A549 treated with Hydrocortisone at 1 μM for 4 hours (cell line): ENCODE results near the gene GFY. TPM values are rescaled to one million over a fixed set of nuclear protein-coding genes. Genes with fewer than 3 reads are reported as not detected.

Experiments
- total RNA-seq: library from RNA; stranded (reverse); fragments of 200-300 nt; extraction: Qiagen RNA extraction; gene quantifications from 5 replicates; pipeline ENCODE4 v1.2.3, GENCODE V29; 2022

GFY gene, protein sequence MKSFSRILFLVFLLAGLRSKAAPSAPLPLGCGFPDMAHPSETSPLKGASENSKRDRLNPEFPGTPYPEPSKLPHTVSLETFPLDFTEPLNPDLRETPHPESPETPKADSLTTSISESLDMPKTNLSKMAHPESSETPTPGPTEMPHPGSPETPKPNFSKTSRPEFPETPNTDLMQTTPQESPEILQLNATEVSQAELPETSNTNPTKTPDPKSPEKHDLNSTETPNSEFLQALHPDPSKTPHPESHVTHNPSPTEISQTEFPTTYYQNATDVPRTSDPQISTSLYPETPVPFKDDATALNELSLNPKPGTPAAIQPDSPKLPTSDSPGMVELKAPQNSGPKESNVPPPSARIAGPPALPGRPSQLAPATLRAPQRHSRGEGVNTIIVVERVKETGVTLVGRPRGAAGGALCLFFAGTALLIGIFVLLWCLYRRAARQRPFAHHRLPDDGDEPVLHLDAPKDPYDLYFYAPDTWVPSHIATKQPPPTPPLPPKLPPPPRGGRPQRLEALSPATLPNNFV
- total RNA-seq, result 0.14 to 0.24 TPM (median 0.16 TPM) in 5 replicates

DNA sequence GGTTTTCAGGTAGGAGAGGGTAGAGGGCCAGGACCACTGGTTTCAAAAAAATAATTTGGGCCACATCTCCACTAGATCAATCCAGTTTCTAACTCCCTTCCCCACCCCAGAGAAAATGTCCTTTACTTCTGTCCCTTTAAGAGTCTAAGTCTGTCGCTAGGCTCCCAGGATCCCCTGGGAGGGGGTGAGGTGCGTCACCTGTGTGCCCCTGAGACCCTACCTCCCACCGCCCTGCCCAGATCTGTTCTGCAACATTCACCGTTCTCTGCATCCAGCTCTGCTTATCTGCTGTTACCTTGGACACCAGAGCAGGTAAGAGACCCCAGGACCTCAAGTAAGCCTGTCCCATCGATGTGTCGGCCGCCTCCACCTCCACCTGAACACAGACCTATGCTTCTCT is at the start of gene GFY:
TSS of gene GFY (plus strand) at position 211 of the 400 bp plus-strand sequence. CDS start 1,043 bp downstream, outside the sequence.

DNA sequence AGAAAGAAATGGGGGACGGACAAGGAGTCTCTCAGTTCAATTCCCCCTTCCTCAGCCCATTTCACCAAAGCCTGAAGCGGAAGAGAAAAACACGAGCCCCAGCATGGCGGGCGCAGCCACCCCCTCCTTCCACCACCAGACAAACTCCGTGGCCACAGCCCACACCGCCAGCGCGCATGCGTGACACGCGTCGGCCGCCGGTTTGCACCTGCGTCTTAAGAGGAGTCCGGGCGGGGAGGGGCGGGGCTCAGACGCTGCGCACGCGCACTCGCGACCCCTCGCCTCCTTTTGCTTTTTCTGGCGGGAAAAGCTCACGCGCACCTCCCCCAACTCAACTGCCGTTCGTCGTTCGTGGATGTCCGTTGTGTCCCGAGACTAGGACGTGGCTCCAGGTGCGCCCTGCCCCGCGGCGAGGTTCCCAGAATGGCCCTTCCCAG is 37.2 kb upstream of the GFY start, which contains the start of gene KASH5:
TSS of gene KASH5 (plus strand) at position 314 of the 437 bp plus-strand sequence. CDS start 2,635 bp downstream, outside the sequence.

DNA sequence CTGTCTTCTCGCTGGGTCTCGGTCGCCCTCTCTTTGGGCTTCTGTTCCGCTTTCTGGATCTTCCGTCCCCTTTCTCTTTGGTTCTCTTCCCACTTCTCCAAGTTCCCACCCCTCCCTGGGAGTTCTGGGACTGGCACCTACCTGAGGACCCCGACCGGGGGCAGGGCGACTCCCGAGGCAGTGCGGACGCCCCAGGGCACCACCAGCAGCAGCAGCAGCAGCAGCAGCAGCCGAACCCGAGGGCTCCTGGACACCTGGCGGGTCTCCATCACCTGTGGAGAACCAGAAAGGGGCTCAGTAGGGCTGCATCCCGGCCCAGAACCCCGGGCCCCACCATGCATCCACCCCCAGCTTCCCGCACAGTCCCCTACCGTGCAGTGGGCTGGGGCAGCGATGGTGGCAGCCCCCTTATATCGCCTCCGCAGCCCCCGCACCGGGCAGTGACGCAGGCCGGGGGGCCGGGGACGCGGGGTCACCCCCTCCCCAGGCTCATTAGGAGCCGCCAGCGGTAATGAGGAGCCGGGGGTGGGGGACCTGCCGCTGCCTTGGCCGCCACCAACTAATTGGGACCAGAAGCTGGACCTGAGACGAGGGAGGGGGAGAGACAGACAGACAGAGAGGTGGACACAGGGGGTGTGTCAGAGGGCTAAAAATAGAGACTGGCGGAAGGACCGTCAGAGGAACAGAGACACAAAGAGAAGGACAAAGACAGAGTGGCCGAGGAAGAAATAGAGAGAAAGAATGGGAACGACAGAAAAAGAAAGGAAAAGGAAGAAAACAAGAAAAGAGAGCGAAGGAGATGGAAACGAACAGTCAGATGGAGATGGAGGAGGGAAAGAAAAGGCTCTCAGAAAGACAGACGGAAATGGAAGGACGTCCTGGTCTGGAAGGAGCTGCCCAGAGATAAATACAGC is 1.9 kb upstream of the GFY start, which contains the start of gene PTH2:
TSS of gene PTH2 (minus strand) at position 371 of the 914 bp plus-strand sequence. CDS start at position 269, 102 bp downstream.

DNA sequence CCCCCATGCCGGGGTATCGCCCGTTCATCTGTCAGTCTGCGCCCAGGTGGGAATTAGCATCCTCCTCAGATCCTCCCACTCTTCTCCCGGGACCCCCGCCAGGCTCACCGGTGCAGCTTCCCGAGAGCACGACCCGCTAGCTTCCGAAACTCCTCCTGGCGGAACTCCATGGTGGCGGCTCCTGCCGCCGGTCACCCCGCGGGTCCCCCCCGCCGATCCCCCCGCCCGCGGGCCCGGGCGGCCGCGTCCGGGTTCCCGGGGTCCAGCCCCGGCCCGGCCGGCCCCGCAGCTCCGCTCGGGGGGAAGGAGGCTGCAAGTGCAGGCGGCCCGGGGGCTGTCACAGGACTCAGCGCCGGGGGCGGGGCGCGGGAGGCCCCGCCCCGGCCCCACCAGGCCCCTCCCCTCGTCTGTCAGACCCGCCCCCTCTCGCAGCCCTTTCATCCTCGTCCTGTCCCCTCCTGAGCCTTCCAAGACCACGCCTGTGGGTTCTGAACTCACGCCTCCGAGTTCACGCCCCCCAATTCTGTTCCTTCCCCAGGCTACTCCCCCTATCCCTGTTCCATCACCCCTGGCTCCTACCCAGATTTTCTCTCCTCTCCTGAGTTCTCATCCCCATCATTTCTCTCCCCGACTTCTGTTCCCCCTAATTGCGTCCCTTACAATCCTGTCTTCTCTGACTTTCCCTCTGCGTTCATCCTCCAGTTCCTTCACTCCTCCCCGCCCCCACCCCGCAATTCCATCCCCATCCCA is 16.2 kb downstream of the GFY start, which contains the start of gene SLC17A7:
TSS of gene SLC17A7 (minus strand) at position 318 of the 750 bp plus-strand sequence. CDS start at position 170, 148 bp downstream.

DNA sequence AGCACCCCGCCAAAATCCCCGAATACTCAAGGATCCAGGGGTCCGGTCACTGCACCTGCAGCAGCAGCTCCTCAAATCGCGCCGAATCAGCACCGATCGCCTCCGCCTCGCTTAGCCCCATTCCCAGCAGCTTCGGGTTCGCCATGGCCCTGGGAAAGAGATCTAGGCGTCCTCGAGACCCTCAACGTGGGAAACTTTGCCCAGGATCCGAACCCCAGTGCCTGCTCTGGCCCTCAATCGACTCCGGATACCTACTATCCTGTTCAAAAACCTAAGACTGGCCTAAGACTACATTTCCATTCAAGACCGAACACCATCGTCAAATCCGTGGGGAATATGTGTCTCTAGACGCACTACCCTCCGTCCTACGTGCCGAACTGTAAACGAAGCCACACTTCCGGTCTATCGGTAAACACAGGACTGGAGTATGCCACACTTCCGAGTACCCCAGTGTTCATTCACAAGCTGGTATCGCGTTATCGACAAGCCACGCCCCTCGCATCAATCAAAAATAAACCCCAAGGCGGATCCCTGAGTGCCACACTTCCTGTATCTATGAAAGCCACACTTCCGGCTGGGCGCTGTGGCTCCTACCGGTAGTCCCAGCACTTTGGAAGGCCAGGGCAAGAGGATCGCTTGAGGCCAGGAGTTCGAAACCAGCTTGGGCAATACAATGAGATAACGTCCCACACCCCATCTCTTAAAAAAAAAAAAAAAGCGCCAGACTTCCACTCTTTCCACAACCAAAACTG is 26.4 kb downstream of the GFY start, which contains the start of gene PIH1D1:
TSS of gene PIH1D1 (minus strand) at position 385 of the 752 bp plus-strand sequence. CDS start at position 145, 240 bp downstream.

DNA sequence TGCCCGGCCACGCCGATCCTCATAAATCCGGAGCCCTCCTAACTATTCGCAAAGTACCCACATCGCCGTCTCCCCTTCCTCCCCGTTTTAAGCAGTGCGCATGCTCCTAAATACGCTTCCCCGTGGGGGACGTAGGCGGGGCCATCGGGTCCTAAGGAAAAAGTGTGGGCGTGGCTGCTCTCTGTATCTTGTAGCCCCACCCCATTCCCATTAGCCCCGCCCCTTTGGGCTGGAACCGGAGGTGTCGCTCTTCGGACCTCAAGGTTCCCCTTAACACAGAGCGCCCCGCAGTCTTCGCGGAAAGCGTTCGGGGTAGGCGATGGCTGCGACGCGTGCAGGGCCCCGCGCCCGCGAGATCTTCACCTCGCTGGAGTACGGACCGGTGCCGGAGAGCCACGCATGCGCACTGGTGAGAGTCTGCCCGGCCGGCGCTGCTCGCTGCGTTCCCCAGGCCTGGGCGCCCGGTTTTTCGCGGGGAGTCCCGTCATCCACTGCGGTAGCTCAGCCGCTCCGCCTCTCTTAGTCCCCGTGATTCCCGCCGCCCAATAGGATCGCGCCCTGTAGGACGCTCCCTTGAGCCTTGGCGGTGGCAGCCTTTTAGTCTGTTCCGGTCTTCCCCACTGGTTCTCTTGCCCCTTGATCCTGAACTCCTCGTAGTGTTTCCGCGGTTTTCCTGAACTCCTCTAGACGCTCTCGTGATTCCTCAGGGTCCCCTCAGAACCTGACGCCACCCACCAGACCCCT is 28.0 kb downstream of the GFY start, which contains the start of gene ALDH16A1:
TSS of gene ALDH16A1 (plus strand) at position 213 of the 744 bp plus-strand sequence. CDS start at position 320, 107 bp downstream.

DNA sequence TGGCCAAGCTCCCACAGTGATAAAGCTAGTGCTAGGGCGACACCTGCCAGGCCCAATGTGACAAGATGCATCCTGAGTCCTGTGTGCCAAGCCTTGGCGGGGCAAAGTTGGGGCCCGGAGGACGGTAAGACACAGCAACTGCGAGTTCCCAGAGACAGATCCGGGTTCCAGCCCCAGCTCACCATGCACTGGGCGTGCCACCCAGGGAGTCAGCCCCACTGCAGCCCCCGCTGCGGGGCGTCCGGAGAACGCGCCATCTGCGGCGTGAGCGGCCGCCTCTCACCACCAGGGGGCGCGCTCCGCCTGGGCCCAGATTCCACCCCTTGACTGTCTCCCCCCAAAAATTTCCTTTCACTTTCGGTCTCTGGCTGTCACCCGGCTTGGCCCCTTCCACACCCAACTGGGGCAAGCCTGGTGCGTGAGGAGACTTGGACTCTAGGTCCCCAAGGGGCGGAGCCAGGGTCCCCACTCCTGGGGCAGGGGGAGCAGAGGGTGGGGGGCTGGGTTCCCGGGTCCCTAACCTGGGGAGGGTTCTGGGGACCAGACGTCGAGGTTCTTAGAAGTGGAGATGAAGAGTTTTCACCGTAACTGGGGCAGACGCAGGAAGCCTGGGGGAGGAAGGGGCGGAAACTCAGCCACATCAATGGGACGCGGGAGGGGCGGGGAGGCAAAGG is 48.8 kb downstream of the GFY start, which contains the start of gene FLT3LG:
TSS of gene FLT3LG (plus strand) at position 348 of the 674 bp plus-strand sequence. CDS start 425 bp downstream, outside the sequence.

Other genes with a start within 250 kb of the GFY start
- gene SLC6A16, start 100.2 kb upstream of the GFY start, total RNA-seq, result 0.77 to 1.3 TPM (median 0.85 TPM) in 5 replicates
- not detected in 5 replicates for gene CD37, start 90.0 kb upstream of the GFY start, total RNA-seq
- gene TEAD2, start 63.0 kb upstream of the GFY start, total RNA-seq, result 13.2 to 19.7 TPM (median 16.8 TPM) in 5 replicates
- 0.33 to 0.71 TPM (median 0.59 TPM) in 4 of 5 replicates, not detected in the other for gene DKKL1, start 61.5 kb upstream of the GFY start, total RNA-seq
- gene KASH5, start 37.1 kb upstream of the GFY start, total RNA-seq, result 0.12 TPM in 1 of 5 replicates, not detected in the others
- gene PTH2, start 1.9 kb upstream of the GFY start, total RNA-seq, result not detected in 5 replicates
- 0.37 to 0.75 TPM (median 0.59 TPM) in 5 replicates for gene SLC17A7, start 16.1 kb downstream of the GFY start, total RNA-seq
- gene PIH1D1, start 26.4 kb downstream of the GFY start, total RNA-seq, result 83.8 to 95.7 TPM (median 87.0 TPM) in 5 replicates
- gene ALDH16A1, start 27.8 kb downstream of the GFY start, total RNA-seq, result 16.6 to 24.0 TPM (median 22.1 TPM) in 5 replicates
- gene FLT3LG, start 48.8 kb downstream of the GFY start, total RNA-seq, result 1.1 to 1.4 TPM (median 1.3 TPM) in 5 replicates
- 3,942 to 4,218 TPM (median 4,024 TPM) in 5 replicates for gene RPL13A, start 62.2 kb downstream of the GFY start, total RNA-seq
- gene RPS11, start 71.0 kb downstream of the GFY start, total RNA-seq, result 3,861 to 4,163 TPM (median 3,950 TPM) in 5 replicates
- 23.5 to 32.7 TPM (median 30.2 TPM) in 5 replicates for gene FCGRT, start 87.3 kb downstream of the GFY start, total RNA-seq
- 1.5 to 2.9 TPM (median 2.2 TPM) in 5 replicates for gene RCN3, start 102.6 kb downstream of the GFY start, total RNA-seq
- 88.4 to 106 TPM (median 103 TPM) in 5 replicates for gene NOSIP, start 155.2 kb downstream of the GFY start, total RNA-seq
- 0.78 to 1.3 TPM (median 0.84 TPM) in 5 replicates for gene PRRG2, start 155.9 kb downstream of the GFY start, total RNA-seq
- gene PRR12, start 165.8 kb downstream of the GFY start, total RNA-seq, result 30.3 to 35.7 TPM (median 34.3 TPM) in 5 replicates
- 103 to 162 TPM (median 151 TPM) in 5 replicates for gene RRAS, start 214.8 kb downstream of the GFY start, total RNA-seq
- 55.7 to 70.6 TPM (median 65.0 TPM) in 5 replicates for gene SCAF1, start 216.8 kb downstream of the GFY start, total RNA-seq
- 91.9 to 104 TPM (median 99.5 TPM) in 5 replicates for gene IRF3, start 240.5 kb downstream of the GFY start, total RNA-seq
- gene BCL2L12, start 240.5 kb downstream of the GFY start, total RNA-seq, result 52.0 to 76.1 TPM (median 68.7 TPM) in 5 replicates